RPMI7951 (cell line): ENCODE results near the gene GPX4. TPM values are rescaled to one million over a fixed set of nuclear protein-coding genes. Genes with fewer than 3 reads are reported as not detected.

ENCODE experiments used
- DNase-seq: peaks from one replicate; pipeline ENCODE4 v3.0.0-alpha.2; 2012; ENCODE audit warnings: low read depth
- total RNA-seq: library from RNA; depleted of rRNA; stranded (reverse); fragments of >200 nt; shearing (Covaris generic); gene quantifications from 2 replicates; pipeline ENCODE4 v1.2.3, GENCODE V29; 2014

GPX4 gene
- total RNA-seq, 1 experiment from 2014 or later: 386 TPM

DNA sequence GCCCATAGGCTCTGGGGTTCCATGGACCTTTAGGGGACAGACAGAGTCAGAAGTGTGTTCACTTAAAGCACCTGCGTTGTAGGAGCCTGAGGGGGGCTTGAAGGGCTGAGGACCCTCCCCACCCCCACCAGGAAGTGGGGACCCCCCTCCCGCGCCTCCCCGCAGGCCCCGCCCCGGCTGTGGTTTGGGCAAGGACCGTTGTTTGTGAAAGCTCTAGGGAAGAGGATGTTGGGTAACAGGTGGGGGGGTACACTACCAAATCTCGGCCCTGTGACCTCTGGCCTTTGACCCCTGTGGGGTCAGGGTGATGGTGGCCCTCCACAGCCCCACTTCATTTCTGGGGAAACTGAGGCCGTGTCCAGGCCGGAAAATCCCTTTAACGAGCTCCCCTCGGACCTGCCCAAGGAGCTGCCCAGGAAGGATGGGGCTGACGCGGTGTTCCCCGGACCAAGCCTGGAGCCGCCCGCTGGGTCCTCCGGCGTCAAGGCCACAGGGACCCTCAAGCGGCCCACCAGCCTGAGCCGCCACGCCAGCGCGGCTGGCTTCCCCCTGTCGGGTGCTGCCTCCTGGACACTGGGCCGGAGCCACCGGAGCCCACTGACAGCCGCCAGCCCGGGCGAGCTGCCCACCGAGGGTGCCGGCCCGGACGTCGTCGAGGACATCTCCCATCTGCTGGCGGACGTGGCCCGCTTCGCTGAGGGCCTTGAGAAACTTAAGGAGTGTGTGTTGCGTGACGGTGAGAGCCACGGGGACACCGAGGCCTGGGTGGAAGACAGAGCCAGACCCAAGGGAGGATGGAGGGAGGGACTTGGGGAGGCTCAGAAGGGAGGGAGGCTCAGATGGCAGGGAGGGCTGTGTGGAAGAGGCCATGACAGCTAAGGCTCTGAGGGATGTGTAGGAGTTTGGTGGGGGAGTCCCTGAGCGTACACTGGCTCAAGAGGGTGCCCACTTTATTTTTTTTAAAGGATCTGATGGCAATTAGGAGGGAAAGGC, 35.5 kb upstream of the GPX4 start:
- DNase-seq: no peak

DNA sequence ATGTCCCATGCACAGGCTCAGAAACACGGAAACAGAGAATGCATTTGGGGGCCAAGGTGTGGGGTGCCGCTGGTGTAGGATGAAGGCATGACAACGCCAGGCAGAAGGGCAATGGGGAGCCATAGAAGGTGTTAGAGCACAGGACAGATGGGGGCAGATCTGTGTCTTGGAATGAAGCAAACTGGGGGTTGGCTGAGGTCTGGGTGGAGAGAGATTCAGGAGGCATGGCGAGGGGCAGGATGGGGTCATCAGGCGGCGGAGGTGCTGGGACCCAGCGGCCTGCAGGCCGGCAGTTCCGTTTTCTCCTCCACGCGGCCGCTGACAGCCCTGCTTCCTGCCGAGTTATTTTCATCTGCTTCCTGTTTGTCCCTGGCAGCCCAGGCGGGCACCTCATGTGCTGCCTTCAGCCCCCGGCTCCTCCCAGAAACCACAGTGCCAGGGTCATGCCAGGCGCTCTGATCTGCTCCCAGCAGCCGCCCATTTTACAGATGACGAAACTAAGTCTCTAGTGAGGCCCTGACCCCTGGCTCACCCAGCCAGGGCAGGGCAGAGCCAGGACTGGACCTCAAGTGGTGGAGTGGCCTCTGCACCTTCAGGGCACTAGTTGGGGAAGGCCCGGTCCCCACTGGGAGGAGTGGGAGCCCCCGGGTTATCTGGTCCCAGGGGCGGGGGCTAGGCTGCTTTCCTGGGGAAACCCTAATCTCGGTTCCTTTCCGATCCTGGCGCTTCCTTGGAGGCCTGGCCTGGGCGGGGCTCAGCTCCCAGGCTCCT, 34.6 kb upstream of the GPX4 start:
- no peak for DNase-seq

DNA sequence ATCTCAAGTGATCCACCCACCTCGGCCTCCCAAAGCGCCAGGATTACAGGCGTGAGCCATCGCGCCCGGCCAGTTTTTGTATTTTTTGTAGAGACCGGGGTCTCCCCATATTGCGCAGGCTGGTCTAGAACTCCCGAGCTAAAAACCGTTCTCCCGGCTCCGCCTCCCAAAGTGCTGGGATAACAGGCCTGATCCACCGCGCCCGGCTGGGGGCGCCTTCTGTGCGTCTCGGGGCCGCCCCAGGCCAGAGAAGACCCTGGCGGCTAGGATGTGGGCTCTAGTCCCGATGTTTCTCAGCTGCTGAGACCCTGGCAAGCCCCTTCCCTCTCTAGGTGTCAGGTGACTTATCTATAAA, 33.2 kb upstream of the GPX4 start:
- DNase-seq: no peak

DNA sequence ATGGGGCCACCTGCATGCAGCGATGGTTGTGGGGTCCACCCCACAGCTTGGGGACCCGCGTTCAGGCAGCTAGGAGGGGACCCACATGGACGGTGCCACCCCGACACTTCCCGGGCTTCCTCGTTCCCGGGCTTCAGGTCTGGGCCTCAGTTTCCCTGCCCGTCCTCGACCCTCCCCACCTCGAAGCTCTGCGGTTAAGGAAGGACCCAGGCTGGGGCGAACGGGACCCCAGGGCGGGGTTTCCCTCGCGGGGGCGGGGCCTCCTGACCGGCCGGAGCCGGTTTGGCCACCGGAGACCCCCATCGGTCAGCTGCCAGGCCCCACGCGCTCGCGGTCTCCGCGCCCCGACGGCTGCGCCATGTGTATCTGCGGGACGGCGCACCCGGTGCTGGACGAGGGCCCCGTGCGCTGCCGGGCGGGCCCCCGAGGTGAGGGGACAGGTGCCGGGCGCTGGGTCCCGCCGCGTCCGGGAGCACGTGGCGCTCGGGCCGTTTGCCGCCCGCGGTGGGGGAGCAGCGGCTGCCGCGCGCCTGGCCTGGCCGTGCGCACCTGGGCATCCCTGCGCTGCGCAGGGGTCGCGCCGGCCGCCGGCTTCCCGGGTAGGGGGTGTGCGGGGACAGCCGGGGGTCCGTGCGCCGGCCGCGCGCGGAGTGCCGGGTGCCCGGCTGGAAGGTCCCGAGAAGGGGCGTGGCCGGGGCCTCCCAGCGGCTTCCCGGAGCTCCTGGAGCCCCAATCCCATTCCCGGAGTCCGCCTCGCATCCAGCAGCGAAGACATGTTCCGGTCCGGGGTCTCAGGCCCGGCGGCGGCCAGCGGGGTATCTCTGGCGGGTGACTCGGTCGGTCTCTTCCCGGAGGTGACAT, 32.6 kb upstream of the GPX4 start:
- no peak for DNase-seq

DNA sequence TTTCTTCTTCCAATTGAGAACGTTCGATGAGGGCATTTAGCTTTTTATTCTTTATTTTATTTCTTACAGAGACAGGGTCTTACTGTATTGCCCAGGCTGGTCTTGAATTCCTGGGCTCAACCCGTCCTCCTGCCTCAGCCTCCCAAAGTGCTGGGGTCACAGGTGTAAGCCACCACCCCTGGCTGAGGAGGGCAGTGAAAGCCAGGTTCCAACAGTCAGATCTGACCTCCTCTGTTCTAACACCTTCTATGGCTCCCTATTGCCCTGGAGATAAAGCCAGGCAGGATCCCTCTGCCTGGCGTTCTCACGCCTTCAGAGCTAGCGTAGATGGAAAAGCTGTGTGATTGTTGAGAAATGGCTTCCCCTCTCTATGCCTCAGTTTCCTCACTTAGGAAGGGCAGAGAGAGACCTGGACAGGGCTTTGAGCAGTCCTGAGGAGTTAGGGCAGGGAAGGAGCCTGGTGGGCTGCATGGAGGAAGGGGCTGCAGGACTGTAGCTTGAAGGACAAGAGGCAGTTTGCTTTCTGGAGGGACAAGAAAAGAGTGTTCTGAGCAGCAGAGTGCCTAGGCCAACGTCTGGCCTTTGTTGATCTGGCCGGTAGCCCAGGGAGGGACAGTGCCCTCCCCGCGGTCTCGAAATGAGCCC, 31.3 kb upstream of the GPX4 start:
- no peak for DNase-seq

DNA sequence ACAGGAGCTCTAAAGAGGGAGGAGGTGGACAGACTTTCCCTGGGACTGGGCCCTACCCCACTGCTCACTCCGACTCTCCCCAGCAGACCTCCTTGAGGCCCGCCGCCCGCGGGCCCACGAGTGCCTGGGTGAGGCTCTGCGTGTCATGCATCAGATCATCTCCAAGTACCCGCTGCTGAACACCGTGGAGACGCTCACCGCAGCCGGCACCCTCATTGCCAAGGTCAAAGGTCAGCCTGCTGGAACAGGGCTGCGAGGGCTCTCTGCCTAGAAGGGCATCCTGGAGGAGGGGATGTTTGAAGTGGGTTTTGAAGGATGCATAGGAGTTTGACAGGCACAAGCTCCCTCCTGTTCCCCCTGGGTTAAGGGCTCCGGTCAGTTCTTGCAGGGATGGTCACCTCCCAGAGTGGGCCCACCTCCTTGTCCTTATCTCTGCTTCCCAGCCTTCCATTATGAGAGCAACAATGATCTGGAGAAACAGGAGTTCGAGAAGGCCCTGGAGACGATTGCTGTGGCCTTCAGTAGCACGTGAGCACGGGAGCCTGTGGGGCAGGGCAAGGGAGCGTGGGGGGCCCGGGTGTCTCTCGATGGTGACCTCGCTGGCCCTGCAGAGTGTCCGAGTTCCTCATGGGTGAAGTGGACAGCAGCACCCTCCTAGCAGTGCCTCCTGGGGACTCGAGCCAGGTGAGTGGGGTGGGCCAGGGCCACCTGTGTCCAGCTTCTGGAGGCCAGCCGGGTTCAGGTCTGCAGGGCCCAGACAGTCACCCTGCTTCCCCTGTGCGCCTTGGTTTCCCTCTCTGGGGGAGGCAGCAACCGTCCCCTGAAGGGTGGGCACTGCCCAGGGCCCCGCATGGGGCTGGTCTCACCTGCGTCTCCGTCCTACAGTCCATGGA, 30.5 kb upstream of the GPX4 start:
- DNase-seq: no peak

DNA sequence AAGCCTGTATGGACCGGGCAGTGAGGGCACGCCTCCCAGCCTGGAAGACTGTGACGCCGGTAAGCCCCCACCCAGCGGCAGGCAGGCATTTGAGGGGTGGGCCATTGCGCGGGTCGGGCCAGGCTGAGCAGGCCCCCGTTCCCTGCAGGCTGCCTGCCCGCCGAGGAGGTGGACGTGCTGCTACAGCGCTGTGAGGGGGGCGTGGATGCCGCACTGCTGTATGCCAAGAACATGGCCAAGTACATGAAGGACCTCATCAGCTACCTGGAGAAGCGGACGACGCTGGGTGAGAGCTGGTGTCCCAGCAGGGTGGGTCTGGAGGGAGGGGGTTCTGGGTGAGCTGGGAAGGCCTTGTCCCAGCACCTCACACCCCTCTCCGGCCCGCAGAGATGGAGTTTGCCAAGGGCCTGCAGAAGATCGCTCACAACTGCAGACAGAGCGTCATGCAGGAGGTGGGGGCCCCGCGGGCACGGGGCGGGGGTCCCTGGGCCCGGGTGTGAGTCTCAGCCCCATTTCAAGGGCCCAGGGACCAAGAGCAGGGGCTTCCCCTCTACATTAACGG, 29.8 kb upstream of the GPX4 start:
- DNase-seq: no peak

DNA sequence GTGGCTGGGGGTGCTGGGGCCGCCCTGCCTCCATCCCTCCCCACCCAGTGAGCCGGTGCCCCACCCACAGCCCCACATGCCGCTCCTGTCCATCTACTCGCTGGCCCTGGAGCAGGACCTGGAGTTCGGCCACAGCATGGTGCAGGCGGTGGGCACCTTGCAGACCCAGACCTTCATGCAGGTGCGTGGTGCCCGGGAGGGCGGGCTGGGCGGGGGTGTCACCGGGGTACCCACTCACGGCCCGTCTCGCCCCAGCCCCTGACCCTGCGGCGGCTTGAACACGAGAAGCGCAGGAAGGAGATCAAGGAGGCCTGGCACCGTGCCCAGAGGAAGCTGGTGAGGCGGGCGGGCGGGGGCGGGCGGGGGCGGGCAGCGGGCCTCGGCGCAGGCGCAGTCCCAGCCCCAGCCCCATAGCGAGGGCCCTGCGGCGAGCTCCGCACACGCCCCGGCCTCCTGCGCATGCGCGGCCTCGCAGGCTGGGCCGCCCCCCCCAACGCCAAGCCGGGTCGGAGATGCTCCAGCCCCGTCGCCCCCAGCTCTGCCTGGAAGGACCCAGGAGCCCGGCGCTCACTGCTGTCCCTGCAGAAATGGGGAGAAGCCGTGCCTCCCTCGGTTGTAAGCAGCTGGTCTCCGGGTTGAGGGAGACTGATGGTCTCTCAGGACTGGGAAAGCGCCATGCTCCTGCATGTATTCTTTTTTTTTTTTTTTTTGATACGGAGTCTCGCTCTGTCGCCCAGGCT, 29.1 kb upstream of the GPX4 start:
- no peak for DNase-seq

DNA sequence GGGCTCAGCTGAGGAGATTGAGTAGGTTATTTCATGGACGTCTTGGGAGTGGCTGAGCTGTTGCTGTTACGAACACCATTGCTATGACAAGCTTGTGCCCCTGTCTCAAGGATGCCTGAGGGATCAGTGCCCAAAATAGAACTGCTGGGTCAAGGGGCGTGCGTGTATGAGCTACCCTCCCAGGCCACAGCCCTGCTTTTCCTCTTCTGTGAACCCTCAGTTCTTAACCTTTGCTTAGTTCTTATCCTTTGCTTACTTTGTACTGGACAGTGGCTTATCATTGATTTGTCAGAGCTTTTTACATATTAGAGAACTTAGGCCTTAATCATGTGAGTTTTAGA, 27.8 kb upstream of the GPX4 start:
- DNase-seq: peak; percentile 33

DNA sequence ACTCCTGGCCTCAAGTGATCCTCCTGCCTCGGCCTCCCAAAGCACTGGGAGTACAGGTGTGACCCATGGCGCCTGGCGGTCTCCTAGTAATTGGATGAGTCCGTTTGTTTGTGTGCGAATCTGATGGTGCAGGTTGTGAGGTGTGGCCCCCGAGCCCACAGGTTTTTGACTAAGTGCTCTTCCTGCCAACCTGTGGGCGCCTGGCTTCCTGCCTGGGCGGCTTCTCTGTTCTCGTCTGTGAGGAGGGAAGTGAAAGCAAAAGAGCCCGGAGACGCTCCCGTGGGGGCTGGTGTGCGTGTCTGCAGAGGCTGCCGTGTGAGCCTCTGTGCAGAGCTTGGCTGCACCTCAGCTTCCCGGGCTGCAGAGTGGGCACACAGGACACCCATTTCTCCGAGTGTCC, 26.8 kb upstream of the GPX4 start:
- DNase-seq: no peak

DNA sequence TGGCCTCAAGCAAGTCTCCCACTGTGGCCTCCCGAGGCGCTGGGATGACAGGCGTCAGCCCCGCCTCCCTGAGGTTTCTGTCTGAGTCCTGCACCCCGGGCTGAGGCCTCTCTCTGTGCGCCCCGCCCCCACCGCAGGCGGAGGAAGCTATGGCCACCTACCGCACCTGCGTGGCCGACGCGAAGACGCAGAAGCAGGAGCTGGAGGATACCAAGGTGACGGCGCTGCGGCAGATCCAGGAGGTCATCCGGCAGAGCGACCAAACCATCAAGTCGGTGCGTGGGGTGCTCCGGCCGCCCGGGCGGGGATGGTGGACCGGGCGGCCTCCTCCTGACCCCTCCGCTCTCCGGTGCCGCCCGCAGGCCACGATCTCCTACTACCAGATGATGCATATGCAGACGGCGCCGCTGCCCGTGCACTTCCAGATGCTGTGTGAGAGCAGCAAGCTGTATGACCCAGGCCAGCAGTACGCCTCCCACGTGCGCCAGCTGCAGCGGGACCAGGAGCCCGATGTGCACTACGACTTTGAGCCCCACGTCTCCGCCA, 24.2 kb upstream of the GPX4 start:
- no peak for DNase-seq

DNA sequence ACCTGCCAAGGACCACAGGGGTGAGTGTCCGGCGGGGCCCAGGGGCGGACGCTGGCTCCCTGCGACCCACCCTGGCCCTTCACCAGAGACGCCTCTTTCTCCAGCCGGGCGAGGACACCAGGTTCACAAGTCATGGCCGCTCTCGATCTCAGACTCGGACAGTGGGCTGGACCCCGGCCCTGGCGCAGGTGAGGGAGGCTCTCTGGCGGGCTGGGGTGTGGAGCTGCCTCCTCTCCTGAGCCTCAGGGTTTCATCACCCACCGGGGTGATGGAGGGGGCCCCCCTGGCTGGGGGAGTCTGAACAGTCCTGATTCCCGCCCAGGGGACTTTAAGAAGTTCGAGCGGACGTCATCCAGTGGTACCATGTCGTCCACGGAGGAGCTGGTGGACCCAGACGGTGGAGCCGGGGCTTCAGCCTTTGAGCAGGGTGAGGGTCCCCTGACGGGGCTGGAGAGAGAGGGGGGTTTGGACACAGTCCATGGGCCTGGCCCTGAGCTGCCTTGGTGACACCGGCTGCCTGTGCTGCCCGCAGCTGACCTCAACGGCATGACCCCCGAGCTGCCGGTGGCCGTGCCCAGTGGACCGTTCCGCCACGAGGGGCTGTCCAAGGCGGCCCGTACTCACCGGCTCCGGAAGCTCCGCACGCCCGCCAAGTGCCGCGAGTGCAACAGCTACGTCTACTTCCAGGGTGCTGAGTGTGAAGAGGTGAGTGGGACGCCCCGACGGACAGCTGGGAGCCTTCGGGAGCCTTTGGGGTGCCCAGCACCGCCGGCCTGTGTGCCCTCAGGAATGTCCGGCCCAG, 23.2 kb upstream of the GPX4 start:
- no peak for DNase-seq

DNA sequence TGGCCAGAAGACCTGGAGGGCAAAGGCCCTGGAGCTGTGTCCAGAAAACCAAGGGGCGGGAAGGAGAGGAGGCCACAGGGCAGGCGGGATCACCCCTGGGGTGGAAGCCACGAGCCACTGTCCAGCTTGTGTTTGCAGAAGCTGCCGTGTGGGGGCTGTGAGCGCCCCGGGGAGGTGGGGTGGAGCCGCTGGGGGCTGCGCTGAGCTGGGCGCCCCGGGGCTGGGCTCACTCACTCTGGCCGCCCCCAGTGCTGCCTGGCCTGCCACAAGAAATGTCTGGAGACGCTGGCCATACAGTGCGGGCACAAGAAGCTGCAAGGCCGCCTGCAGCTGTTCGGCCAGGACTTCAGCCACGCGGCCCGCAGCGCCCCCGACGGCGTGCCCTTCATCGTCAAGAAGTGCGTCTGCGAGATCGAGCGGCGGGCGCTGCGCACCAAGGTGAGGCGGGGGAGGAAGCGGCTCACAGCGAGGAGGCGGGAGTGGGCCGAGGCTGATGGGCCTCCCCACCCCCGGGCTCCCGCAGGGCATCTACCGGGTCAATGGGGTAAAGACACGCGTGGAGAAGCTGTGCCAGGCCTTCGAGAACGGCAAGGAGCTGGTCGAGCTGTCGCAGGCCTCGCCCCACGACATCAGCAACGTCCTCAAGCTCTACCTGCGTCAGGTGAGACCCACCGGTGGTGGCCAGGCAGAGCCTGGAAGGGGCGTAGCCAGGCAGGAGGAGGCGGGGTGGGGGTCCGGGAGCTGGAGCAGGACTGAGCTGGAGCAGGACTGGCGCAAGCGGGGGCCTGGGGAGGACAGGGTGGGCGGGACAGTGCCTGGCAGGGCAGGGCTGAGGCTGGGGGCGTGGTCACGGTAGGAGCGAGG, 22.3 kb upstream of the GPX4 start:
- no peak for DNase-seq

DNA sequence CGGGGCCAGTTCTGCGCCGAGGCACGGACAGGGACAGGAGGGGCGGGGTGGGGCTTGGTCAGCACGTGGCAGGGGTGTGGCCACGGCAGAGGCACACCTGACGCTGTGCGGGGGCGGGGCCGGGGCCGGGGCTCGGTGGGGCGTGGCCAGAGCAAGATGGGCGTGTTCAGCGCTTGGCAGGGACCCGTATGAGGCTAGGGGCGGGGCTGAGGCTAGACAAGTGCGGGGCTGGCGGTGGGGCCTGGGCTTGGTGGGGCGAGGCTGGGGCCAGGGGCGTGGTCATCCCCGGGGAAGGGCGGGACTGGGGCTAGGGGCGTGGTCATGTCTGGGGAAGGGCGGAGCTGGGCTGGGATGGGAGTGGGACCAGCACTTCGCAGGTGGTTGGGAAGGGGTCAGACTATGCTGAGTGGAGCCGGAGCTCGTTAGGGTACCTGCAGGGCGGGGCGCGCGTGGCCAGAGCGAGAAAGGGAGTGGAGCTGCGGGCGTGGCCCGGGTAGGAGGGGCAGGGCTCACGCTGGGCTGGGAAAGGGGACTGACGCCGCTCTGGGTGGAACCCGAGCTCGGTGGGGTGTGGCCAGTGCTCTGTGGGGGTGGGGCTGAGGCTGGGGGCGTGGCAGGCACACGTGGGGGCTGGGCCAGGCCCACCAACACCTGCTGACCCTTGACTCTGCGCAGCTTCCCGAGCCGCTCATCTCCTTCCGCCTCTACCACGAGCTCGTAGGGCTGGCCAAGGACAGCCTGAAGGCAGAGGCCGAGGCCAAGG, 21.4 kb upstream of the GPX4 start:
- peak; percentile 57 for DNase-seq

DNA sequence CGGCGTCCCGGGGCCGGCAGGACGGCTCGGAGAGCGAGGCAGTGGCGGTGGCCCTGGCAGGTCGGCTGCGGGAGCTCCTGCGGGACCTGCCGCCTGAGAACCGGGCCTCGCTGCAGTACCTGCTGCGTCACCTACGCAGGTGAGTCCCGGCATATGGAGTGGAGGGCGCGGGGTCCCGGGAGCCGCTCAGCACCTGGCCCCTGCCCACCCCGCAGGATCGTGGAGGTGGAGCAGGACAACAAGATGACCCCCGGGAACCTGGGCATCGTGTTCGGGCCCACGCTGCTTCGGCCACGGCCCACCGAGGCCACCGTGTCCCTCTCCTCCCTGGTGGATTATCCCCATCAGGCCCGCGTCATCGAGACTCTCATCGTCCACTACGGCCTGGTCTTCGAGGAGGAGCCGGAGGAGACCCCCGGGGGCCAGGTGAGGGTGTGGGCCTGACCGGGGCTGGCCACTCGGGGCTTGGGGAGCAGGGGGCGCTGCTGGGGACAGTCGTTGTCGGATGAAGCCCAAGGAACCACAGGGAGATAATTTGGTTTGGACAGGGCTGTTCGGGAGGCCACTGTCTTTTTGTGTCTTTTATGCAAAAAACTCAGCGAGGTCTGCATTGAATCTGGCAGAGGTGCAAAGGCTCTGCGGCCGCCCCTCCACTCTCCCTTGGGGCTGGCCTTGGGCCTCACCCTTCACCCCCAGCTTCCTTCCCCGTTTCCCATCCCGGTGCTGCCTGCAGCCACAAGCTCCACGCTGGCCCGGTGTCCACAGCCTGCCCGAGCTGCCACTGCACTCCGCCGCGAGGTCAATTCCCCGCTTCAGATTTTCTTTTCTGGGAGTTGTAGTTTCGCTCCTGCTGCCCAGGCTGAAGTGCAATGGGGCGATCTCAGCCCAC, 20.6 kb upstream of the GPX4 start:
- DNase-seq: no peak
